ENCODE measurements around the gene HES3.

The HES3 gene

GRCh38 chr1:6246497-6247467 lies 2.8 kb downstream of the HES3 start:
- DNase-seq: peak; percentile 93

GRCh38 chr1:6247651-6248050 lies 3.7 kb downstream of the HES3 start:
- DNase-seq: no peak

- no peak for DNase-seq
These were observed 4.3 kb downstream of the HES3 start for GRCh38 chr1:6248161-6248776.

- no peak for DNase-seq
These were observed 5.2 kb downstream of the HES3 start for GRCh38 chr1:6248932-6249738.

GRCh38 chr1:6249739-6250689 lies 6.0 kb downstream of the HES3 start:
- DNase-seq: no peak

- DNase-seq: no peak
These were observed 7.3 kb downstream of the HES3 start for GRCh38 chr1:6251233-6251632.

GRCh38 chr1:6251681-6252373 lies 7.8 kb downstream of the HES3 start:
- no peak for DNase-seq

- DNase-seq: no peak
These were observed 8.4 kb downstream of the HES3 start for GRCh38 chr1:6252374-6252710.

GRCh38 chr1:6253380-6253779 lies 9.4 kb downstream of the HES3 start:
- DNase-seq: no peak

- no peak for DNase-seq
These were observed 10.7 kb downstream of the HES3 start for GRCh38 chr1:6254691-6255090.

GRCh38 chr1:6256645-6257044 lies 12.7 kb downstream of the HES3 start:
- DNase-seq: no peak

- DNase-seq: no peak
These were observed 13.6 kb downstream of the HES3 start for GRCh38 chr1:6257541-6258069.

- DNase-seq: no peak
These were observed 14.7 kb downstream of the HES3 start for GRCh38 chr1:6258675-6259074.

GRCh38 chr1:6259491-6260362 lies 15.7 kb downstream of the HES3 start:
- DNase-seq: peak; percentile 91

GRCh38 chr1:6260433-6260934 lies 16.5 kb downstream of the HES3 start:
- DNase-seq: peak; percentile 68

- DNase-seq: peak; percentile 83
These were observed 17.1 kb downstream of the HES3 start, which contains the start of gene GPR153 for GRCh38 chr1:6260961-6261614. Gene GPR153, minus strand, starts transcription at chr1:6261098. Its CDS starts 6,193 bp downstream, at chr1:6254905.

GRCh38 chr1:6261615-6261995 lies 17.6 kb downstream of the HES3 start:
- no peak for DNase-seq

- DNase-seq: no peak
These were observed 18.8 kb downstream of the HES3 start for GRCh38 chr1:6262555-6263420.

Data from activated effector memory CD4-positive, alpha-beta T cell treated with anti-CD3 and anti-CD28 coated beads, Interleukin-2, amount 50 U/mL, for 16 hours (primary cell).